Daoy (cell line): ENCODE results near the gene PM20D1. TPM values are rescaled to one million over a fixed set of nuclear protein-coding genes. Genes with fewer than 3 reads are reported as not detected.
A peak's percentile ranks its signal among the peaks of the same experiment; 100 is the strongest.
"Not testable (repeated sequence)": the region's sequence is repeated elsewhere in the genome, so short reads cannot be mapped to it uniquely, and the experiment has no call there.

Experiments used
- DNase-seq: peaks from one replicate; pipeline ENCODE4 v3.0.0-alpha.2; 2015; ENCODE audit warnings: low read depth
- total RNA-seq: library from RNA; depleted of rRNA; stranded (reverse); fragments of >200 nt; shearing (Covaris generic); gene quantifications from 2 replicates; pipeline ENCODE4 v1.2.3, GENCODE V29; 2014; rRNA removed

The PM20D1 gene
- not detected in 2 replicates for total RNA-seq

GRCh38 chr1:205849619-205850355 lies at the start of gene PM20D1:
Gene PM20D1 (minus strand): TSS chr1:205850132. CDS start chr1:205850072, 60 bp downstream.
- peak; percentile 43 for DNase-seq

- DNase-seq = no peak
These were observed 46.4 kb upstream of the PM20D1 start for GRCh38 chr1:205896351-205896750.

GRCh38 chr1:205894119-205894518 lies 44.2 kb upstream of the PM20D1 start:
- not testable (repeated sequence) for DNase-seq

- DNase-seq = not testable (repeated sequence)
These were observed 42.2 kb upstream of the PM20D1 start for GRCh38 chr1:205892175-205892574.

GRCh38 chr1:205891481-205891880 lies 41.5 kb upstream of the PM20D1 start:
- not testable (repeated sequence) for DNase-seq

- not testable (repeated sequence) for DNase-seq
These were observed 40.7 kb upstream of the PM20D1 start for GRCh38 chr1:205890631-205891030.

- DNase-seq = peak; percentile 88
These were observed 39.8 kb upstream of the PM20D1 start for GRCh38 chr1:205889706-205890105.

GRCh38 chr1:205889006-205889405 lies 39.1 kb upstream of the PM20D1 start:
- DNase-seq = not testable (repeated sequence)

GRCh38 chr1:205883792-205884191 lies 33.9 kb upstream of the PM20D1 start:
- no peak for DNase-seq

- DNase-seq = no peak
These were observed 31.0 kb upstream of the PM20D1 start for GRCh38 chr1:205880923-205881322.

GRCh38 chr1:205879974-205880373 lies 30.0 kb upstream of the PM20D1 start:
- no peak for DNase-seq

- no peak for DNase-seq
These were observed 28.1 kb upstream of the PM20D1 start for GRCh38 chr1:205878026-205878425.

GRCh38 chr1:205873148-205873547 lies 23.2 kb upstream of the PM20D1 start:
- DNase-seq = not testable (repeated sequence)

- DNase-seq = no peak
These were observed 20.3 kb upstream of the PM20D1 start for GRCh38 chr1:205870236-205870635.

- DNase-seq = no peak
These were observed 11.6 kb upstream of the PM20D1 start for GRCh38 chr1:205861540-205861939.

GRCh38 chr1:205858141-205858961 lies 8.4 kb upstream of the PM20D1 start:
- no peak for DNase-seq

GRCh38 chr1:205857501-205857900 lies 7.6 kb upstream of the PM20D1 start:
- DNase-seq = not testable (repeated sequence)

GRCh38 chr1:205856433-205856832 lies 6.5 kb upstream of the PM20D1 start:
- DNase-seq = no peak

GRCh38 chr1:205852969-205853368 lies 3.0 kb upstream of the PM20D1 start:
- DNase-seq = no peak

- DNase-seq = no peak
These were observed 2.1 kb upstream of the PM20D1 start for GRCh38 chr1:205851993-205852392.

GRCh38 chr1:205843036-205843859 lies 6.7 kb downstream of the PM20D1 start:
- DNase-seq = no peak

- no peak for DNase-seq
These were observed 7.7 kb downstream of the PM20D1 start for GRCh38 chr1:205842229-205842628.
